ENCODE data around the gene GOT2. TPM values are rescaled to one million over a fixed set of nuclear protein-coding genes. Genes with fewer than 3 reads are reported as not detected.

GOT2 gene
- total RNA-seq, 1 donor from 2014 or later, result 105 TPM

GRCh38 chr16:58732545-58733247, 1.4 kb downstream of the GOT2 start:
- TF ChIP-seq CTCF (IDR thresholded peaks at IDR 0.05; ENCODE audit: unreplicated experiment), result no peak
- Mint-ChIP-seq H3K27ac (ENCODE audit: unreplicated experiment) (peak overlapping the region; percentile 82), H3K27me3 (ENCODE audit: unreplicated experiment) (peaks cover 5% of the 10 kb centered on the region), H3K9me3 (ENCODE audit: unreplicated experiment) (no peaks in the 10 kb centered on the region), H3K36me3 (ENCODE audit: low read depth, unreplicated experiment) (no peaks in the 10 kb centered on the region), H3K4me1 (ENCODE audit: unreplicated experiment) (peaks cover 22% of the 10 kb centered on the region), H3K4me3 (ENCODE audit: unreplicated experiment) (peak overlapping the region; percentile 94)
- no peak for DNase-seq (ENCODE audit: low spot score)

- no peak for TF ChIP-seq CTCF (IDR thresholded peaks at IDR 0.05; ENCODE audit: unreplicated experiment)
- H3K27ac Mint-ChIP-seq (ENCODE audit: unreplicated experiment), result no peak overlapping the region
- no peaks in the 10 kb centered on the region for H3K9me3 Mint-ChIP-seq (ENCODE audit: unreplicated experiment)
- H3K4me3 Mint-ChIP-seq (ENCODE audit: unreplicated experiment), result no peak overlapping the region
- H3K4me1 Mint-ChIP-seq (ENCODE audit: unreplicated experiment), result peaks cover 17% of the 10 kb centered on the region
- no peaks in the 10 kb centered on the region for H3K36me3 Mint-ChIP-seq (ENCODE audit: low read depth, unreplicated experiment)
- DNase-seq (ENCODE audit: low spot score), result no peak
- H3K27me3 Mint-ChIP-seq (ENCODE audit: unreplicated experiment), result peaks cover 3% of the 10 kb centered on the region
Observed at GRCh38 chr16:58730724-58731370, 3.3 kb downstream of the GOT2 start.

- H3K4me3 Mint-ChIP-seq (ENCODE audit: unreplicated experiment), result no peak overlapping the region
- no peaks in the 10 kb centered on the region for H3K9me3 Mint-ChIP-seq (ENCODE audit: unreplicated experiment)
- H3K4me1 Mint-ChIP-seq (ENCODE audit: unreplicated experiment), result peaks cover 6% of the 10 kb centered on the region
- no peak for DNase-seq (ENCODE audit: low spot score)
- TF ChIP-seq CTCF (IDR thresholded peaks at IDR 0.05; ENCODE audit: unreplicated experiment), result no peak
- no peaks in the 10 kb centered on the region for H3K27me3 Mint-ChIP-seq (ENCODE audit: unreplicated experiment)
- H3K36me3 Mint-ChIP-seq (ENCODE audit: low read depth, unreplicated experiment), result no peaks in the 10 kb centered on the region
- H3K27ac Mint-ChIP-seq (ENCODE audit: unreplicated experiment), result no peak overlapping the region
Observed at GRCh38 chr16:58727796-58728568, 6.1 kb downstream of the GOT2 start.

GRCh38 chr16:58727028-58727781, 6.9 kb downstream of the GOT2 start:
- Mint-ChIP-seq H3K27me3 (ENCODE audit: unreplicated experiment) (no peaks in the 10 kb centered on the region), H3K4me1 (ENCODE audit: unreplicated experiment) (no peaks in the 10 kb centered on the region), H3K9me3 (ENCODE audit: unreplicated experiment) (no peaks in the 10 kb centered on the region), H3K4me3 (ENCODE audit: unreplicated experiment) (no peak overlapping the region), H3K36me3 (ENCODE audit: low read depth, unreplicated experiment) (no peaks in the 10 kb centered on the region), H3K27ac (ENCODE audit: unreplicated experiment) (no peak overlapping the region)
- TF ChIP-seq CTCF (IDR thresholded peaks at IDR 0.05; ENCODE audit: unreplicated experiment), result no peak
- no peak for DNase-seq (ENCODE audit: low spot score)

Measured in endothelial cell (in vitro differentiated cells).